ENCODE data around the gene SYT8.

- TF ChIP-seq EZH2 (IDR thresholded peaks at IDR 0.05; ENCODE audit: low read length, unreplicated experiment) (no peak), CTCF (conservative IDR thresholded peaks at IDR 0.05; ENCODE audit: low read depth, low read length) (no peak)
Measured at GRCh38 chr11:1852877-1853276, 18.1 kb downstream of the SYT8 start, which contains the start of gene LSP1.

Data from PC-3 (cell line).